Endothelial cell of umbilical vein (primary cell): Measurements from ENCODE around the gene ZNF75A. TPM values are rescaled to one million over a fixed set of nuclear protein-coding genes. Genes with fewer than 3 reads are reported as not detected.

Source experiments
- BruUV-seq: library from RNA; stranded (reverse); fragments of 400-500 nt; replicated peaks from 2 replicates; lab custom pipeline; 2021; lab: Mats Ljungman, UMichigan
- CTCF ChIA-PET: fragments of 300-600, 350-600 bp; sonication (Branson Sonifier 250); formaldehyde crosslinking; loops from one replicate; lab custom pipeline; 2021; ENCODE audit warnings: antibody characterized with exemption, inconsistent platforms; lab: Charles Lee
- POLR2A ChIA-PET: fragments of 300-600, 350-600 bp; sonication (Branson Sonifier 250); formaldehyde crosslinking; loops from one replicate; lab custom pipeline; 2021; ENCODE audit warnings: antibody characterized with exemption, inconsistent platforms; lab: Charles Lee
- DNase-seq: peaks from one replicate; pipeline ENCODE4 v3.0.0-alpha.2; 2011; ENCODE audit warnings: low read depth, low spot score
- FAIRE-seq: peaks from 2 replicates; lab custom pipeline; 2011; peaks lifted over from hg19 to GRCh38; lab: Jason Lieb, UNC
- H2AFZ ChIP-seq: 2 replicates; pipeline ENCODE4 v1.6.0; 2012; ENCODE audit warnings: low read depth, low read length, control low read depth, inconsistent platforms
- H3K27ac ChIP-seq: 2 replicates; pipeline ENCODE4 v1.5.1; 2011; ENCODE audit warnings: low read depth, mild to moderate bottlenecking, control low read depth, low read length, moderate library complexity; ENCODE audit not compliant: insufficient read depth
- H3K27me3 ChIP-seq, 2 experiments: 2 replicates each; pipeline versions ENCODE4 v1.6.0 to v1.6.1; 2011; ENCODE audit warnings: low read length in 2 of 2, mixed read lengths in 1 of 2; ENCODE audit not compliant: control insufficient read depth in 2 of 2, insufficient read depth in 2 of 2
- H3K36me3 ChIP-seq, 2 experiments: 2 replicates in 1 of 2; 3 replicates in 1 of 2; pipeline ENCODE4 v1.5.1; 2011; ENCODE audit warnings: low read length in 2 of 2, mild to moderate bottlenecking in 1 of 2, moderate library complexity in 1 of 2; ENCODE audit not compliant: control insufficient read depth in 2 of 2, insufficient read depth in 2 of 2; ENCODE audit errors: extremely low read depth in 1 of 2
- H3K4me1 ChIP-seq: 3 replicates; pipeline ENCODE4 v1.5.1; 2011; ENCODE audit warnings: mild to moderate bottlenecking, low read length; ENCODE audit not compliant: control insufficient read depth, insufficient read depth; ENCODE audit errors: extremely low read depth
- H3K4me2 ChIP-seq: 2 replicates; pipeline ENCODE4 v1.6.1; 2011; ENCODE audit warnings: low read length, control low read depth, mixed read lengths; ENCODE audit not compliant: insufficient read depth
- H3K4me3 ChIP-seq, 3 experiments: fragments of 200-600 bp in 1 of 3; sonication (generic), shearing (Covaris generic) in 1 of 3; replicated peaks in 1 of 3; 2 replicates each; pipeline ENCODE4 v1.5.1; 2011 to 2016; ENCODE audit warnings: control low read depth in 3 of 3, low read length in 3 of 3, mild to moderate bottlenecking in 2 of 3, inconsistent platforms in 1 of 3, low read depth in 1 of 3, moderate library complexity in 1 of 3; ENCODE audit not compliant: insufficient read depth in 1 of 3
- H3K79me2 ChIP-seq: 2 replicates; pipeline ENCODE4 v1.6.0; 2012; ENCODE audit warnings: low read length, inconsistent platforms; ENCODE audit not compliant: control insufficient read depth, insufficient read depth
- H3K9ac ChIP-seq: replicated peaks from 2 replicates; pipeline ENCODE3; 2011; ENCODE audit warnings: low read length, control low read depth; ENCODE audit not compliant: insufficient read depth; ENCODE audit errors: extremely low read depth
- H3K9me1 ChIP-seq: replicated peaks from 3 replicates; pipeline ENCODE4 v1.6.0; 2011; ENCODE audit warnings: mild to moderate bottlenecking, low read length; ENCODE audit not compliant: control insufficient read depth, insufficient read depth; ENCODE audit errors: extremely low read depth
- H3K9me3 ChIP-seq: replicated peaks from 2 replicates; pipeline ENCODE4 v1.5.1; 2012; ENCODE audit warnings: low read length, inconsistent platforms; ENCODE audit not compliant: control insufficient read depth, insufficient read depth
- H4K20me1 ChIP-seq: replicated peaks from 2 replicates; pipeline ENCODE3; 2011; ENCODE audit warnings: mild to moderate bottlenecking, low read length; ENCODE audit not compliant: control insufficient read depth, insufficient read depth; ENCODE audit errors: extremely low read depth
- EZH2 ChIP-seq: IDR thresholded peaks from 2 replicates; pipeline ENCODE4 v1.6.1; 2012; ENCODE audit warnings: borderline replicate concordance, low read depth, mild to moderate bottlenecking, moderate library complexity, low read length, inconsistent platforms; ENCODE audit not compliant: severe bottlenecking
- FOS ChIP-seq: IDR thresholded peaks from 2 replicates; pipeline ENCODE4 v1.6.1; 2011; ENCODE audit warnings: mild to moderate bottlenecking, low read length, moderate library complexity, borderline replicate concordance; ENCODE audit not compliant: insufficient read depth
- GATA2 ChIP-seq: IDR thresholded peaks from 2 replicates; pipeline ENCODE4 v1.7.0; 2011; ENCODE audit warnings: low read depth, mild to moderate bottlenecking, moderate library complexity, mixed read lengths, low read length; ENCODE audit not compliant: insufficient read length, insufficient read depth
- JUN ChIP-seq: IDR thresholded peaks from 2 replicates; pipeline ENCODE4 v1.6.1; 2011; ENCODE audit warnings: borderline replicate concordance, low read depth; ENCODE audit not compliant: insufficient read length, insufficient read depth
- MAX ChIP-seq: IDR thresholded peaks from 2 replicates; pipeline ENCODE4 v1.6.1; 2011; ENCODE audit not compliant: insufficient read depth, insufficient read length
- POLR2A ChIP-seq: IDR thresholded peaks from 2 replicates; pipeline ENCODE4 v1.6.1; 2012; ENCODE audit warnings: low read depth, mild to moderate bottlenecking, control low read depth, low read length
- POLR2AphosphoS5 ChIP-seq: IDR thresholded peaks from 2 replicates; pipeline ENCODE4 v1.6.1; 2012; ENCODE audit warnings: low read depth, mild to moderate bottlenecking, control low read depth, low read length, moderate library complexity; ENCODE audit not compliant: insufficient read depth
- dilution Hi-C: fragments of 300-500 bp; cut with MboI; formaldehyde crosslinking; loops from one replicate; pipeline ENCODE4 v1.15.0; 2019; ENCODE audit warnings: low sequenced_read_pairs; ENCODE audit not compliant: extremely low pct_ligation_motif_present
- intact Hi-C: fragments of 100-400 bp; cut with micrococcal nuclease; formaldehyde crosslinking; loops from one replicate; pipeline ENCODE4 v1.10.0; 2022
- polyA plus RNA-seq, 4 experiments: library from polyadenylated mRNA; depleted of rRNA in 3 of 4; stranded (reverse) in 3 of 4; unstranded in 1 of 4; fragments of >200 nt; gene quantifications; 2 replicates each; pipeline versions ENCODE4 v1.2.1 to v1.2.3, GENCODE V29; 2011 to 2012; ENCODE audit warnings: missing spikeins in 1 of 4
- total RNA-seq: library from RNA; stranded (reverse); gene quantifications from 2 replicates; pipeline ENCODE4 v1.2.3, GENCODE V29; 2021

ZNF75A gene
- total and polyA plus RNA-seq, 2 donors (not counting 3 experiments of a cell fraction or from before 2014, with no cell fraction given), result 8.3 to 28.4 TPM

- H4K20me1 ChIP-seq, result no peaks in the 10 kb centered on the region
- POLR2A ChIA-PET, result interaction anchor here (1.3 to 1.6 kb wide), 4 partner anchors 22 to 218 kb away, joined by 3 to 7 read pairs (median 4); partner anchors contain the start of genes CLUAP1, ZNF174 and ZSCAN32
- FAIRE-seq (peak; percentile 98), DNase-seq (peak; percentile 98)
- peaks cover 35% of the 10 kb centered on the region for H3K79me2 ChIP-seq
- peak within 1 kb of the TSS; percentile 93 for H3K4me2 ChIP-seq
- peak within 1 kb of the TSS; percentile 86 for H3K9ac ChIP-seq
- H2AFZ ChIP-seq, result peak within 1 kb of the TSS; percentile 69
- CTCF ChIA-PET, result interaction anchor here (1.0 to 3.2 kb wide), 7 partner anchors 9 to 218 kb away, joined by 3 to 21 read pairs (median 4); partner anchors contain the start of gene CLUAP1
- intact Hi-C loops (loop anchor here (1.0 to 2.0 kb wide), 6 partner anchors 19 to 217 kb away; partner anchors contain the start of genes OR1F1, TIGD7, ZNF174 and ZNF75A), dilution Hi-C loops (no loop called here)
- H3K36me3 ChIP-seq, result peaks cover 0 to 5% of the 10 kb centered on the region in 2 experiments
- H3K4me3 ChIP-seq, result peak within 1 kb of the TSS; percentile 74 to 79 (median 77)
- no peaks in the 10 kb centered on the region for H3K9me3 ChIP-seq
- peak within 1 kb of the TSS; percentile 92 for H3K27ac ChIP-seq
- BruUV-seq, result TSS peak; percentile 71
- peaks cover 13% of the 10 kb centered on the region for H3K4me1 ChIP-seq
- H3K27me3 ChIP-seq, result peaks cover 2 to 6% of the 10 kb centered on the region in 2 experiments
- peak; percentile 75 for TF ChIP-seq POLR2A
- TF ChIP-seq FOS, result peak; percentile 25
- TF ChIP-seq POLR2AphosphoS5, result peak; percentile 83
- no peak for TF ChIP-seq EZH2
- TF ChIP-seq MAX, result peak; percentile 81
- TF ChIP-seq GATA2, result no peak
- peak; percentile 8 for TF ChIP-seq JUN
- H3K9me1 ChIP-seq, result no peaks in the 10 kb centered on the region
Measured at GRCh38 chr16:3282730-3283542, 22.4 kb upstream of the ZNF75A start, which contains the start of gene ZNF263. ZNF263 (plus strand) TSS chr16:3283491; CDS start chr16:3283819, 328 bp downstream.
